H4 (cell line): ENCODE data around the gene CASQ1. TPM values are rescaled to one million over a fixed set of nuclear protein-coding genes. Genes with fewer than 3 reads are reported as not detected.

Experiments used
- DNase-seq: peaks from one replicate; pipeline ENCODE4 v3.0.0-alpha.2; 2015; ENCODE audit warnings: low spot score
- total RNA-seq: library from RNA; depleted of rRNA; stranded (reverse); fragments of >200 nt; shearing (Covaris generic); gene quantifications from 2 replicates; pipeline ENCODE4 v1.2.3, GENCODE V29; 2014; rRNA removed

CASQ1 gene
- 0.41 TPM in 1 of 2 replicates, not detected in the other for total RNA-seq

GRCh38 chr1:160189649-160190625 is at the start of gene CASQ1:
TSS of gene CASQ1 (plus strand) at chr1:160190575. CDS start at chr1:160190752, 177 bp downstream.
- no peak for DNase-seq

DNA sequence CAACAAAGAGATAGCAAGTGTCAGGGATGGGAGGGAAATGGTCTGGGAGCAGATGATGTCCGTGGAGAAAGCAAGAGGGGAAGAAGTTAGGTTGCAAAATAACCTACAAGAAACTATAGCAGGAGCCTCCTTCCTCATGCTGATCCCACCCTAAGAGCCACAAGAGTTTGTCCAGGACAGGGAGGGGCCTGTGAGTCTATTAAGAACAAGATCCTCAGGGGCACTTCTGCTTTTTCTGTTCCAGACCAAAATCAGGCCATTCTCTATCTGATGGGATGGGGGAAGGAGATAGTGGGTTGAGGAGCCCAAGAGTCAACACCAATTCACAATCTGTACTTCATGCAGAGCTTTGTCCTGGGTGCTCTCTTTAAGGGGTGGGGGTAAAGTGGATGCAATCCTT is 46.7 kb upstream of the CASQ1 start:
- DNase-seq, result no peak

- no peak for DNase-seq
Observed at GRCh38 chr1:160144921-160145320, 45.5 kb upstream of the CASQ1 start.

DNA sequence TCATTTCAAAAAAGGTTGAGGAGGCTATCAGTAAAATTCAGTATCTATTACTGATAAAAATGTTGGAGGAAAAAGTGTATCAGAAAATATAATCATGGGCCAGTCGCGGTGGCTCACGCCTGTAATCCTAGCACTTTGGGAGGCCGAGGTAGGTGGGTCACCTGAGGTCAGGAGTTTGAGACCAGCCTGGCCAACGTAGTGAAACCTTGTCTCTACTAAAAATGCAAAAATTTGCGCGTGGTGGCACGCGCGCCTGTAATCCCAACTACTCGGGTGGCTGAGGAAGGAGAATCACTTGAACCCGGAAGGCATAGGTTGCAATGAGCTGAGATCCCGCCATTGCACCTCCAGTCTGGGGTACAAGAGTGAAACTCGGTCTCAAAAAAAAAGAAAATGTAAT is 44.3 kb upstream of the CASQ1 start:
- no peak for DNase-seq

DNA sequence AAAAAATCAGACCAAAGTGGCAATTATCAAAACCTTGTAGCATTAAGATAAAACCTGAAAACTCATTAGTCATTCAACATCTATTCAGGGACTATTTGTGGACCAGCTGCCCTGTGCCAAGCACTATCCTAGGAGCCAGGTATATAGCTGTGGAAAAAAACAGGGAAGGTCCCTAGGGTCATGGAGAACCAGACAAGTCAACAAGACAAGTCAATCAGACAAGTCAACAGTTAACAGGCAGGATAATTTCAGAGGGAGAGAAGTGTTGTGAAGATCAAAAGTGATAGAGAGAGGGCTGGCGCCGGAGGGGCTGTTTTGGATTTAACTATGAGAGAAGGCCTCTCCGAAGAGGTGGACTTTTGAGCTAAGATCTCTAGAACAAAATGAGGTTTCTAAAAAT is 42.3 kb upstream of the CASQ1 start:
- DNase-seq, result no peak

DNA sequence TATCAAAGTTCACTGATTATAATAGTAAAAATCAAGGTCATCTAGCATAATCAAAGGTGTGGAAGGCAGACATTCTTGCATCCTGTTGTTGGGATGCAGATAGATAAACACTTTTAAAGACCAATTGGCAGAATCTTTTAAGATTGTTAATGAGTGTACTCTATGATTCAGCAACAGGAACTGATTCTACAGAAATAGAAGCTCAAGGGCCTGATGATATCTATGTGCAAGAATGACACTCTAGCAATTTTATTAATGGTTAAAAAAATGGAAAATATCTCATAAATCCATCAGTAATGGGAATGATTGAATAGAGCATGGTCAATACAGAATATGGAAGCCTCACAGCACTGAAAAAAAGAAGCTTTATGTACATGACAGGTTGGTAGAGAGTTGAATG is 41.1 kb upstream of the CASQ1 start:
- DNase-seq, result no peak

DNA sequence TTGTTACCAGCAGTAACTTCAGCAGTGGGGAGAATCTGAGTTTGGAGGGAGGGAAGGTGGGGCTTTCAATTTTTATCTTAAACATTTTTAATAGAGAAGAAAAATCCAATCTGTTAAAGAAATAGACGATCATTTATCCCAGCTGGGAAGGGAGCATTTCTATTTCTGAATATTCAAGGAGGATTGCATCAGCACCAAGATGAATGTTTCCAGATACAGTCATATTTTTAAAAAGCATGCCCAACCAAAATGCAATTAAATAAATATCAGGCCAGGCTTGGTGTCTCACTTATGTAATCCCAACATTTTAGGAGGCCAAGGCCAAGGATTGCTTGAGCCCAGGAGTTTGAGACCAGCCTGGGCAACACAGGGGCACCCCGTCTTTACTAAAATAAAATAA is 40.7 kb upstream of the CASQ1 start:
- no peak for DNase-seq

- DNase-seq, result no peak
Observed at GRCh38 chr1:160151303-160151702, 39.1 kb upstream of the CASQ1 start, which contains the start of gene ATP1A4. TSS of gene ATP1A4 (plus strand) at chr1:160151603. CDS start at chr1:160152041, 438 bp downstream.

- no peak for DNase-seq
Observed at GRCh38 chr1:160154790-160155189, 35.6 kb upstream of the CASQ1 start.

GRCh38 chr1:160156361-160156760 is 34.0 kb upstream of the CASQ1 start:
- no peak for DNase-seq

DNA sequence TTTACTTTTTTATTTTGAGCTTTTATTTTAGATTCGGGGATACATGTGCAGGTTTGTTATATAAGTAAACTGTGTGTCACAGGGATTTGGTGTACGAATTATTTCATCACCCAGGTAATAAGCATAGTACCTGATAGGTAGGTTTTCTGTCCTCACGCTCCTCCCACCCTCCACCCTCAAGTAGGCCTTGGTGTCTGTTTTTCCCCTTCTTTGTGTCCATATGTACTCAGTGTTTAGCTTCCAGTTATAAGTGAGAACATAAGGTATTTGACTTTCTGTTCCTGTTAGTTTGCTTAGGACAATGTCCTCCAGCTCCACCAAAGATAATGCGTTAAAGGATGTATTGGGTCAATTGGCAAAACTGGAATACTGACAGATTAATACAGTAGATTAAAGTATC is 33.2 kb upstream of the CASQ1 start:
- DNase-seq, result no peak

DNA sequence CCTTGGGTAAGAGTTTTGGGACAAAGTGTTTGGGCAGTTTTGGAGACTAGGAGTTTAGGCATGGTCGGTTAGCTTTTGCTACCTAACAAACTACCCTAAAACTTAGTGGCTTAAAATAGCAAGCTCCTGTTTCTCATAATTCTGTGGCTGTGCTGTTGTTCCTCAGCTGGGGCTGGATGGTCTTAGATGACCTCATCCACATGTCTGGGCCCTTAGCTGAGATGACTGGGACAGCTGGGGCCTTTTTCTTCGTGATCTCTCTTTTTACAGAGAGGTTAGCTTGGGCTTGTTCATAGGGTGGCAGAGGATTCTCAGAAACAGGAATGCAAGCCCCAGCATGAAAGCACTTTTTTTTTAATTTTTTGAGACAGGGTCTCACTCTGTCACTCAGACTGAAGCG is 32.3 kb upstream of the CASQ1 start:
- no peak for DNase-seq

DNA sequence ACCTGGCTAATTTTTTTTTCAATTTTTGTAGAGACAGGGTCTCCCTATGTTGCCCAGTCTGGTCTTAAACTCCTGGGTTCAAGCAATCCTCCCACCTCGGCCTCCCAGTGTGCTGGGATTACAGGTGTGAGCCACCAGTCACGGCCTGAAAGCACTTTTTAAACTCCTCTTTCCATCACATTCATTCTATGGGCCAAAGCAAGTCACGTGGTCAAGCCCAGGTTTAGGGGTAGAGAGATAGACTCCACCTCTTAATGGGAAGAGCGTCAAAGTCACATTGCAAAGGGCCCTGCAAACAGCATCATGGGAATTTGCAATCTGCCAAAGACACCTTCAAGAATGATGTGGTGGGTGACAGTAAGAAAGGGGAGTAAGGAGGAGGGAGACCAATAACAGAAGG is 31.8 kb upstream of the CASQ1 start:
- no peak for DNase-seq

- no peak for DNase-seq
Observed at GRCh38 chr1:160159846-160160245, 30.5 kb upstream of the CASQ1 start.

GRCh38 chr1:160161965-160162705 is 28.2 kb upstream of the CASQ1 start:
- DNase-seq, result no peak

DNA sequence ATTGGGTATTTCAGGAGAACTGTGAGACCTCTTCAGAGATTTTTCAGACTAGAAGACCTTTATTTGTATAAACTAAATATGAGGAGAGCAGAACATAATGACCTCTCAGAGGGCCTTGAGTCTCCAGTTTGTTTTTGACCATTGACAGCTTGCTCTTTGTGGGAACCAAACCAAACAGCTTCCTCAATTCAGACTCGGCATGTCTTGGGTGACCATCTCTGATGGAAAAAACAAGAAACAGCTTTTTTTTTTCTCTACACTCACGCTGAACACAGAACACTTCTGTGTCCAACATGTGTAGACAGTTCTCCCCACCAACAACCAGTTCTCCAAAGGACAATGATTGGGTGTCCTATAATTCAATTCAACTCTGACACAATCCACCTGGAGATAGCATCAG is 27.4 kb upstream of the CASQ1 start:
- DNase-seq, result no peak

DNA sequence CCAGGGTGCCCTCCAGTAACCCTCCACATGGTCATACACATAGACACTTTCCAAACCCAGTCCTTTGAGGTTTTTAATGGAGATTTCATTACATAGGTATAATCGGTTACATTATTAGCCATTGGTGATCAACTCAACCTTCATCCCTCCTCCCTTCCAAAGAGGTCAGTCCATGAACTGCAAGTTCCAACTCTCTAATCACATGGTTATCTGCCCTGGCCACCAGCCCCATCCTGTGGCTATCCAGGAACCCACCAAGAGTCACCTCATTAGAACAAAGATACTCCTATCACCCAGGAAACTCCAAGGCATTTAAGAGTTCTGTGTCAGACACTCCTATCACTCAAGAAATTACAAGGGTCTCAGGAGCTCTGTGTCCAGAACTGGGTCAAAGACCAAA is 26.8 kb upstream of the CASQ1 start:
- DNase-seq, result no peak

GRCh38 chr1:160164121-160164520 is 26.3 kb upstream of the CASQ1 start:
- DNase-seq, result no peak

GRCh38 chr1:160166166-160166868 is 24.1 kb upstream of the CASQ1 start:
- no peak for DNase-seq

DNA sequence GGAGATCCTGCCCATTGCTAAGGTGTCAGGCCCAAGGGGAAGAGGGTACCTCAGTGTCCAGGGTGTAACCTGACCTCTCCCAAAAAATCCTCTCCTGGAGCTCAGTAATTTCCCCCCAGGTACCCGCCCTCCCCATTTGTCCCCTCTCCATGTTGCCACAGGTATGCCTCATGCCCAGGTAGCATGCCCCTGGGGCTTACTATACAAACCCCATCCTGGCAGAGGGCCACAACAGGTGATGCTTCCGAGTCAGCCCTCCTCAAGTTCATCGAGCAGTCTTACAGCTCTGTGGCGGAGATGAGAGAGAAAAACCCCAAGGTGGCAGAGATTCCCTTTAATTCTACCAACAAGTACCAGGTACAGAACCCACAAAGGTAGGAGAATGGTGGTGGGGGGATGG is 23.3 kb upstream of the CASQ1 start:
- no peak for DNase-seq

DNA sequence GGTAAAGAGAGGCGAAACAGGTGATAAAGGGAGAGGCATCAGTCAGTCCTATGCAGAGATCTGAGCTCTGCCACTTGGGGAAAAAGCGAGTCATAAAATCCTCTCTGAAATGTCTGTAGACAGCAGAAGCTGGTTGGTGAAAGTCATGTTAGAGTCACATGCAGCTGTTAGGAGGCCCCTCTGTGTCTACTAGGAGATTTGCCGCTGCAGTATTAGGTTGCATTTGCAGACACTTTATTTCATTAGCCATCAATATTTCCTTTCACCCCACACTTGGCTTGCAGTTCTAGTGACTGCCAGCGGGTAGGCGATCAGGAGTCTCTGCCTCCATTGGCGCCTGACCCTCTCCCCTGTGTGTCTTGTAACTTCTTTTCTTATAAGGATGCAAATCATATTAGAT is 22.8 kb upstream of the CASQ1 start:
- DNase-seq, result no peak

- DNase-seq, result no peak
Observed at GRCh38 chr1:160168016-160168415, 22.4 kb upstream of the CASQ1 start.
